HG02623 (cell line): Measurements from ENCODE around the gene PROX2.

ENCODE experiments used
- ATAC-seq: cut with Tn5 transposase; IDR thresholded peaks from one replicate; pipeline ENCODE4 v1.9.1; 2021; ENCODE audit warnings: moderate library complexity; ENCODE audit not compliant: unreplicated experiment

The PROX2 gene

GRCh38 chr14:74882103-74882920 is 6.4 kb upstream of the PROX2 start:
- peak; percentile 25 for ATAC-seq

- ATAC-seq: peak; percentile 88
Measured at GRCh38 chr14:74881431-74882102, 5.6 kb upstream of the PROX2 start, which contains the start of gene DLST. DLST (plus strand) TSS chr14:74881916; CDS start chr14:74881954, 38 bp downstream.

DNA sequence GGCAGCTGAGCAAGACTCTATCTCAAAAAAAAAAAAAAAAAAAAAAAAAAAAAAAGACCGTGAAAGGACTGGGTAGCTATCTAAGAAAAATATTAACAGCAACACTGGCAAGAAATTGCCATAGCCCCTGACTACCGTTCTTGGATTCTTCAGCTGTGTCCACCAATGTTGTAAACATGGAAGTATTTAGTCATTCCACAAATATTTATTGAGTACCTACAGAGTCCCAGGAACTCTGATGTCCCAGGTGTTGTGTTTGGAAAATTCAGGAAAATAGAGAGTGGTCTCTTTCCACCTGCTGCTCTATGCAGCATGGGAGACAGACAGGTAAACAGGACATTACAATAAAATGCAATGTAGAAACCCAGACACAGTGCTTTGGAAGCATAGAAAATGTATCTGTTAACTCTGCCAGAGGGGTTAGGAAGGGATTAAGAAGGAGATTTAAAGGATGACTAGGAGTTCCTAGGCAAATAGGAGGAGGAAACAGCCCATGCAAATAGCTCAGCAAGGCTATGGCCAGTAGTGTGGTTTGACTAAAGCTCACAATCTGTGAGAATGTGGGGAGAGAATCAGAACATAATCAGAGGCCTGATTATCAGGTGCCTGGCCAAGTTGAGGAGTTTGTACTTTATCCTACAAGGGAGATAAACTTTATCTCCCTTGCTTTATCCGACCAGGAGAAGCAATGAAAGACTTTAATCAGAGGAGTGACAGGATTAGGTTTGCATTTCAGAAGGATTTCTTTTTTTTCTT is 3.7 kb upstream of the PROX2 start:
- ATAC-seq: no peak

DNA sequence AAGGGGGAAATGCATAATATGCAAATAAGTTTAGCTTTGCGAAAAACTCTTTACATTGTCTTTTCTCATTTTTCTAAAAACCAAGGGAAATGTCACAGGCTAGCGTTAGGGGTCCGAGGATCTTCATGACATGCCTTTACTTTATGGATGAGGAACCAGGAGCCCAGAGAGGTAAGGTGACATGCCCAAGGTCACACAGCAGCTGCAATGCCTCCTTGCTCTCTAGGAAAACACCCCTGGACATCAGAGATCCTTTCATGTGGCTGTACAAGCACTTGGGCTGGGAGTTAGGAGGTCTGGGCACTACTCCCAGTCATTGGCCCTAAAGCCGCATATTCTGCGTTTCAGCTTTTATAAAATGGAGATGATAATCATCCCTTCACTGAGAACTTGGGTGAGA is 741 bp downstream of the PROX2 start:
- ATAC-seq: no peak

DNA sequence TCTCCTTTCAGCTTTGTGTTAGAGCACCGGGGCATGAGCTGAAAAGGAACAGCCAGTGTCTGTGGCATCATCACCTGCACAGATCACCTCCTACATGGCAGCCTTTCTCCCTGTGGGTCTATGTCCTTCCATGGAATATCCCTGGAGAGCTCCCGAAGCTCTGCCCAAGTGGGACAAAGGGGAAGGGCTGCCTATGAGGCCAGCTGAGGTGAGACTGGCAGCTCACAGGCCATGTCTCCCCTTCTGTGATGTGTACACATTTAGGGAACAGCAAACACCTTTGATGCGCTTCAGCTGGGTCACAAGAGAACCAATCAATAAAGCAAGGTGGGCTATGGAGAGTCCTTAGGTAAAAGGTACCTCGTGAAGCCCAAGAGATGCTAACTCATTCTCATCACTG is 4.1 kb downstream of the PROX2 start:
- ATAC-seq: no peak

- no peak for ATAC-seq
Measured at GRCh38 chr14:74868739-74869138, 7.2 kb downstream of the PROX2 start.

- no peak for ATAC-seq
Measured at GRCh38 chr14:74867673-74868072, 8.3 kb downstream of the PROX2 start.

DNA sequence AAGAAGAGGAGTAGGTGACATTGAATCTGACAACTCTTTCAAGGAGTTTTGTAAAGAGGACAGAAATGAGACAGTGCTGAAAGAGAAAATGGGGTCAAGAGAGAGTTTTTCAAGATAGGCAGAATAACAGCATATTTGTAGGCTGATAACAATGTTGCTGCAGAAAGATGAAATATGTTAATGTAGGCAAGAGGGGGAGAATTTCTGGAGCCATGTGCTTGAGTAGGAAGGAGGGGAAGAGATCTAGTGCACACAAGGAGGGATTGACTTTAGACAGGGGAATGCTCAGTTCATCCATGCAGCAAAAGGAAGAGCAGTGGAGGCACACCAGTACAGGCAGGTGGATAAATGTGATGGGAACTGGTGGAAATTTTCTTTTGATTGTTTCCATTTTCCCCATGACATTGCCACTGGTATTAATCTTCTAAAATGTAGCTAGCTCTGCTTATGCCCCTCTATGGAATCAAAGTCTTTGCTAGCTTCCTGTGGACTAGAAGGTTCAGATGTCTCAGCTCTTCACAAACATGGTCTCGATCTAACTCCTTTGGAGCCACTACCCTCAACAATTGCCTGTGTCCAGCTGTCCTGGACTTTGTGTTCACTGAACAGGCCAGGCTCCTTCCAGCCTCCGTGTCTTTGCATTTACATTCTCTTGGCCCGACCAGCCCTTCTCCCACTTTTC is 9.1 kb downstream of the PROX2 start:
- no peak for ATAC-seq

DNA sequence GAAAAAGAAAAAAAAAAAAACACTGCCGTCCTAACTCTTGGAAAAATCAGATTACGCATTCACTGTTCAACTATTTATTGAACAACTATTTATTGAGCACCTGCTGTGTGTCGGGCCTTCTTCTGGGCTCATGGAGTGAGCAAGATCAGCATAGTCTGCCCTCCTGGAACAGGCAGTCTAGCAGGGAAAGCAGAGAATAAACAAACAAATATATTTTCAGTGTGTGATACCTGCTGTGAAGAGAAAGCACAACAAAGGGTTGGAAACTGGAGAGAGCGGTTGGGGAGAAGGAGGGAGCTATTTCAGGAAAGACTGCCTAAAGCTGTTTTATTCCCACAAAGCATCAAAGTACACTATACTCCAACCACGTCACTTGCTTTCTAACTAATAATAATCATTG is 10.8 kb downstream of the PROX2 start:
- no peak for ATAC-seq

DNA sequence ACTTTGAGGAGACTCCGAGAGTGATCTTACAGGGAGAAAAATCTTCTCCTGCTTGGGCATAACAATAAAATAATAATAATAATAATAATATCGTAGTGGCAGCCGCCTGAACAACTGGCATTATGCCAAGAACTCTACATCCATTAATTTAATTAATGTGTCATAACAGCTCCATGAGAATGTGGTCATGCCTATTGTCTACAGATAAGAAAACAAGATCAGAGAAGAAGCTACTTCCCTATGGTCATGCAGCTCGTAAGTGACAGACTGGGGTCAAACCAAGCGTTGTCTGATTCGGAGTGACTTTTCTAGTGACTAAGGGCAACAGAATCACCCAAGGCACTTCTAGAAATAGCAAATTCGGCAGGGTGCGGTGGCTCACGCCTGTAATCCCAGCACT is 11.7 kb downstream of the PROX2 start:
- ATAC-seq: no peak

- no peak for ATAC-seq
Measured at GRCh38 chr14:74863274-74863673, 12.7 kb downstream of the PROX2 start.

DNA sequence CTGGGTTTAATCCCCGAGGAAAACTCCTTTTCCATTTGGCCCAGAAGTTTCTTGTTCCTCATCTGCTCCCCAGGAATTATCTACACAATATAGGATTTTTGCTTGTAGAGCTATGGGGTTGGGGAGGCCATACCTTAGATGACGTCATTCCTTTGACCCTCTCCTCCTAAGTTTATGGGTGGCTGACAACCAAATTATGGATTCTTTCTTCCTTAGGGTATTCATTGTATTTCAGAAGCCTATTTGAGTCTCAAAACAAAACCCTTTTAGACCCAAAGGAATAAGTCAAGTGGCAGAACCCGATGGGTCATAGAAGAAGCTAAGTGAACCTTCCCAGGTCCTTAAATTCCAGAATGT is 14.2 kb downstream of the PROX2 start:
- no peak for ATAC-seq

DNA sequence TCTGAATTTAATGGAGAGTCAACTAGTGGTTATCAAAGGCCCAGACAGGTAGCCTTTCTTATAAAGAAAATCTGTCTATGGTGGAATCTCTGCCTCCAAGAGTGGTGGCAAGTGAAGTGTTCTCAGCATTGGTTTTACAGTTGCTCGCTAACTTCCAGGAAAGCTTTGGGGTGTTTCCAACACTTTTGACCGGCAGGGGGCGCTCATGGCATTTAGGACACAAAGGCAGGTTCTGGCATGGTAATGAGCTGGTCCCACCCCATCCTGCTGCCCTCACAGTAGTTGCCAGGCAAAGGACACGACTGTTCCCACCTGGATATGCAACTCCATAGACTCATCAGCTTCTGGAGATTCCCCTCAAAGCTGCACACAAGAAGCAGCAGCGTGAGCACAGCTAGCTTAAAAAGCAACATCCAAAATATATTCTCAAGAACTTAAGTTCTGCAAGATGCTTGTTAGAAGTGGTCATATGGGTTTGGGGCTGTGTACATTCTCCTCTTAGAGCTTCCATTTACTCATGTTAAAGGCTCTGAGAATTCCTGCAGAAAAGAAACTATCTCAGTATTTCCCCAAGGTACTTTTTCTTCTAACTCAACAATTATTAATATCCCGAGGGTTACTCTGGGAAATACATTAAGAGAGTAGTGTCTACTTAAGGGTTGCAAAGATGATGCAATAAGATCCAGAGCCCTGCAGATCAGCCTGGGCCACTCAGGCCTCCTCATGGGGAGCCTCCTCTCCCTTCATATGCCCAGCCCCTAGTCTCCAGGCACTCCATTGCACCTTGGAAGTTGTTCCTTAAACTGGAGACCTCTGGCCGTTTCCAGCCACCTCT is 14.8 kb downstream of the PROX2 start:
- ATAC-seq: peak; percentile 48

GRCh38 chr14:74859757-74860552 is 16.0 kb downstream of the PROX2 start:
- ATAC-seq: no peak

- ATAC-seq: no peak
Measured at GRCh38 chr14:74858022-74858421, 17.9 kb downstream of the PROX2 start.

GRCh38 chr14:74856366-74856765 is 19.6 kb downstream of the PROX2 start:
- no peak for ATAC-seq

GRCh38 chr14:74855945-74856344 is 20.0 kb downstream of the PROX2 start:
- ATAC-seq: no peak

DNA sequence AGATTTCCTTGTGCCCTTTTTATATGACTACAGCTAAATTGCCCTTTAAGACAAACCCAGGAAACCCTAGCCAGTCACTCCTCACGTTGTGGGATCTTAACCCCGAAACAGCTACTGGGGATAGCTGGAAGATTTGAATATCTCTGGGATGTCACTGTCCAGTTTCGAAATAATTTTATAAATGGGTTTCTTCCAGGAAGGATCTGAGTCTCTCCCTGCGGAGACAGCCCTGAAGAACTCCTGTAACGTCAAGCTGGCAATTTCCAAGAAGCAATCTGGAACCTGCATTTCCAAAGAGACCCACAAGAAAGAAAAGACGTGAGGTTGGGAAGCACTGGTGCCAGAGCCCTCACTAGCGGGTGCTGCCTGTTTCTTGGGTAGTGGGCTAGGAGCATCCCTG is 20.9 kb downstream of the PROX2 start:
- no peak for ATAC-seq

DNA sequence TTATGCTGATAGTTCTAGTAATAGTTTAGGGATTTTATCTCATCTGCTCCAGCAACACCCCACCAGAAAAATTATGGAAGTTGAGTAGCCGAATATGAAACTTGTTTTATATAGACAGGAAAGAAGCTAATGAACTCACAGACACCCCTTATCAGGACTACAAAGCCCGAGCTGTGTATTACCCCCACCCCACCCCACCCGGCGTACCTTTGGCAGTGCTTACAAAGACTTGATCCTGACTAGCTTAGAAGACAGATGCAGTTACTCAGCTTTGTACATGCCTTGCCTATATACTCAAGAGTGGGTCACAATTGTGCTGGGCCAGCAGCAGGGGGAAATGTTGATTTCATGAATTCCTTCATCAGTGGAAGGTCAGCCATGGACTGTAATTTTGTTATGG is 22.4 kb downstream of the PROX2 start:
- no peak for ATAC-seq
